GM18502 (cell line): ENCODE data around the gene ING1.
"Not testable (repeated sequence)": the region's sequence is repeated elsewhere in the genome, so short reads cannot be mapped to it uniquely, and the experiment has no call there.

ENCODE experiments used
- ATAC-seq: cut with Tn5 transposase; IDR thresholded peaks from one replicate; pipeline ENCODE4 v1.9.1; 2021; ENCODE audit warnings: mild to moderate bottlenecking; ENCODE audit not compliant: unreplicated experiment, poor library complexity

Gene ING1

GRCh38 chr13:110713981-110714796, 689 bp downstream of the ING1 start:
- ATAC-seq: no peak

GRCh38 chr13:110714797-110715394, 1.4 kb downstream of the ING1 start:
- no peak for ATAC-seq

DNA sequence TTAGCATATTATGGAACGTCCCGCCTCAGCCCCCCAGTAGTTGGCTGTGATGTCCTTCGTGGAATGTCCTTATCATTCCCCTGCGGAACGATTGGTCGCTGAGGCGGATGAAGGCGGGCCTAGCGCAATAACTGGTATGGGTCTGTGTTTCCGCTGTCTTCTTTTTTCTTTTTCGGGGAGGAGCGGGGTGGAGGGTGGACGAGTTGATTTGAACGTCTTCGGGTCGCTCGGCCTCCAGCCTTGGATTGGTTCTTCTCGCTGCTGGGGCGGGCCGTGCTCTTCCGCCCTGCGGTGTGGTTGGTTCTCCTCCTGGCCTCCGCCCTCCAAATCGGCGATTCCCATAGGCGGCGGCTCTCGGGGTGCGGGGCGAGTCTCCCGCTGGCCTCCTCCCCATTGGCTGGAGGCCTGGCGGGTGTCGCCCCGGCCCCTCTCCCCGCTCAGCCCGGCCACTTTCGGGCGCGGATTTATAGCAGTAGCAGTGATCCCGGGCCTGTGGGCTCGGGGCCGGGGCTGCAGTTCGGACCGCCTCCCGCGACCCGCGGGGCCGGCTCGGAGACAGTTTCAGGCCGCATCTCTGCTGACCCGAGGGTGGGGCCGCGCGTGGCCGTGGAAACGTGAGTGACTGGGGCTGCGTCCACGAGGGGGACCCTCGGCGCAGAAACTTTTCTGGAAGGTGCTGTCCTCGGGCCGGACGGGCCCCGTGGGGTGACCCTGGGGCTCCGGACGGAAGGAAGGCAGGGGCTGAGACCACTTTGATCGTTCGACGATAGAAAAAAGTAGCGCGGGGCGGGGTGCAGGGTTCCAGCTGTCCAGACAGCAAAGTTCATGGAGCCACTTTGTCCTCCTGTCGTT, 2.1 kb downstream of the ING1 start:
- ATAC-seq: peak; percentile 65

GRCh38 chr13:110716247-110716515, 2.7 kb downstream of the ING1 start:
- ATAC-seq: no peak

GRCh38 chr13:110719036-110719710, 5.7 kb downstream of the ING1 start:
- ATAC-seq: no peak

DNA sequence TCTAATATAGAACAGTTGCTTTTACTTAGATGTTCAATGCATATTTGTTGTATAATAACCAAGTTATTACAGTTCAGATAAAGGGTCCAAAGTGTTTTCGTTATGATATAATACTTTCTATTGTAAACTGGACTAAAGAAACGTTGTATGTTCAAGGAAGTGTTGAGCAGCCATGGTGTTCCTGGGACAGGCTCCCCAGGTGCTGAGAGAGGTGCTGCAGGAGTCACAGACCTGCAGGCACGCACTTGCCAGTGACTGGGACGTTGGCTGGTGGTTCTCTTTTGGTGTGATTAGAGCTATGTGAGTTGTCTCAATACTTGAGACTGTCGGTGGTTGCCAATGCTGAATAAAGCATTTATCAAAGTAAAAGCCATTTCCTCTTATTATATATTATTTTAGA, 9.5 kb downstream of the ING1 start:
- no peak for ATAC-seq

GRCh38 chr13:110723598-110723997, 10.1 kb downstream of the ING1 start:
- ATAC-seq: no peak

DNA sequence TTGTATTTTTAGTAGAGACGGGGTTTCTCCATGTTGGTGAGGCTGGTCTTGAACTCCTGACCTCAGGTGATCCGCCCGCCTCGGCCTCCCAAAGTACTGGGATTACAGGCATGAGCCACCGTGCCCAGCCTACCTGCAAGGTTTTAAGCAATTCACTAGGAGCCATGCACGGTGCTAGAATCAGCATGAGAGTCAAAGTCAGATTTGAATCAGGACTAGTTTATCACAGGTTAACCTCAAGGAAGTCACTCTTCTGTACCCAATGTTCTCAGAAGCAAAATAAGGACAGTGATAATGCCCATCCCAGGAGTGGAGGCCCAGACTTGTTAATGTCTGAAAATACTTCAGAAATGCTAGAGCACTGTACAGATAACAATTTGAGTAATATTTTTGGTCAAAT, 12.7 kb downstream of the ING1 start:
- ATAC-seq: not testable (repeated sequence)

GRCh38 chr13:110726726-110727125, 13.2 kb downstream of the ING1 start:
- ATAC-seq: peak; percentile 77

GRCh38 chr13:110731072-110731471, 17.6 kb downstream of the ING1 start:
- ATAC-seq: no peak

GRCh38 chr13:110734561-110734960, 21.1 kb downstream of the ING1 start:
- no peak for ATAC-seq

GRCh38 chr13:110737555-110737954, 24.1 kb downstream of the ING1 start:
- ATAC-seq: no peak

- ATAC-seq: no peak
Measured at GRCh38 chr13:110743687-110744086, 30.2 kb downstream of the ING1 start.

GRCh38 chr13:110746438-110746837, 32.9 kb downstream of the ING1 start:
- no peak for ATAC-seq

DNA sequence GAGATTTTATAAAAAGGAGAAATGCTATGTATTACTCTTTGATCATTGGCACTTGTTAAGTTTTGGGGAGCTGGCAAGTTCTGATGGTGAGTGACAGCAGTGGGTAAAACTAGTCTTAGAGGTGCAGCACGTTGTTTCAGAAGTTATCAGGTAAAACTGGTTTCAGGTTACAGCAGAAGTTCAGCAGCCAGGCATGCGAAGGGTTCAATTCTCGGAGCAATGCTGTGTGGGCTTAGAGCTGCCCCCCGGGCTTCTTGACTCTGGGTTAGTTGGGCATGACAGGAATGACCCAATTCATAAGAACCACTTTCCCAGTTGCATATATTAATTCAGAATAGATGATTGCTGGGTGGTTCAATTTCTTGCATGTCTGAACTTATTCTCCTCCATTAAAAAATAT, 34.8 kb downstream of the ING1 start:
- no peak for ATAC-seq

DNA sequence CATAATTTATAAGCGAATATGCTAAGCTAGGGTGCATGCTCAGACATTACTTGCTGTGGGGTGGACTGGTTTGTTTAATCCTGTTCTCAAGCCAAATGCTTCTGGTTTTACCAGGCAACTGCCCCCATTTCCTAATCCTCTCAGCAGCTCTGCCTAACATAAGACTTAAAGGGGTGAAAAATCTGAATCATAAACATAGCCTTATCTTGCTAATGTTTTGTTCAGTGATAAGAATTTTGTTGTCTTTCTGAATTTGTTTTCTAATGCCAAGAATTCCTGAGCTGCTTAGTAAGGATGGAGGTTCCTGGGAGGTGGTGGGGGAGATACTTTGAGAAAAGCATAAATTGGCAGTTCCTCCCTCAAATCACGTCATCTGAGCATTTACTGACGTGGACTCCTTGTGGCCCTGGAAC, 42.7 kb downstream of the ING1 start:
- ATAC-seq: no peak

DNA sequence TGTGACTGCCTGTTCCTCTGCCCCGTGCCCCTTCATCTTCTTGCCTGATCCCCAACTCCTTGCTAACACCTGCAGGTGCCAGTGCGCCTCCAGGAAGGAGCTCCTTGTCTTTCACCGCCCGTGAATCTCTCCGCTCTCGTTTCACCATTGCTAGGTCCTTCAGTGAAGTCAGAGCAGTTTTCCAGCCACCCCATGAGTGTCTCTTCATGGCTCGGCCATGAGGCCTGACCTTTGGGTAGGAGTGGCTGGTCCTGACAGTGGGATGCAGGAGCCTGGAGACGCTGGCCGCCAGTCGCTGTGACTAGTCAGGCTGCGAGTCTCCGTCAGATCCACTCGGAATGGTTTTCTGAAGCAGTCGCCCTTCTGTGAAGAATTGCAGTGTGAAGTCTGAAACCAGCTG, 43.8 kb downstream of the ING1 start:
- ATAC-seq: no peak

- ATAC-seq: no peak
Measured at GRCh38 chr13:110758195-110758805, 44.8 kb downstream of the ING1 start.

- no peak for ATAC-seq
Measured at GRCh38 chr13:110759710-110760109, 46.2 kb downstream of the ING1 start.

GRCh38 chr13:110760611-110761010, 47.1 kb downstream of the ING1 start:
- ATAC-seq: no peak
